HepG2 (cell line): ENCODE measurements around the gene CCDC70.

Experiments used
- ETV6 ChIP-seq: sonication (generic); formaldehyde crosslinking; conservative IDR thresholded peaks from 2 replicates; pipeline ENCODE4 v1.4.0; 2020; ENCODE audit warnings: missing genetic modification reagents
- MXI1 ChIP-seq: IDR thresholded peaks from 3 replicates; pipeline ENCODE4 v1.6.1; 2012; ENCODE audit warnings: low read depth, low read length, inconsistent platforms, borderline replicate concordance
- TF ChIP-seq, protein P1 (sequence below): sonication (generic); formaldehyde crosslinking; IDR thresholded peaks from 2 replicates; pipeline ENCODE4 v1.5.0; 2020; ENCODE audit warnings: mild to moderate bottlenecking, missing genetic modification reagents, moderate library complexity
- TF ChIP-seq, protein P2 (sequence below): sonication (generic); formaldehyde crosslinking; IDR thresholded peaks from 2 replicates; pipeline ENCODE4 v1.4.0; 2020; ENCODE audit warnings: missing genetic modification reagents
- TF ChIP-seq, protein P3 (sequence below): sonication (generic); formaldehyde crosslinking; IDR thresholded peaks from 2 replicates; pipeline ENCODE4 v1.4.0; 2020; ENCODE audit warnings: missing genetic modification reagents

DNA sequence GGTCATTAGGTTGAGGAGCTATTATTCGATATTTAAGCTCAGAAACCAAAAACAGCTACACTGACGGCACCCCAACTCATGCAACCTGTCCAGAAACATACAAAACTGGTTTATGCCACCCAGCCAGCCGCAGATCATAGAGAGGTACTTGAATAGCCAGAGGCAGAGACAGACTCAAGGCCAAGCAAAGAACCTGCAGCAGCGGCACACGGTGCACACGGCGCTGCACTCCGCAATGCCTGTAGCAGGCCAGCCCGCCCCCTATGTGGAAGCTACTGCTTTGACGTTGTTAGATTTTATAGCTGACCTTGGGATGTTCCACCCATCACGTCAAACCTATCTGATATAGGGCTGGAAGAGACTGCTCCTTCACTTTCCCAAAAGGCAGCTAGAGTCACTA lies 45.9 kb upstream of the CCDC70 start:
- TF ChIP-seq, protein P1, sequence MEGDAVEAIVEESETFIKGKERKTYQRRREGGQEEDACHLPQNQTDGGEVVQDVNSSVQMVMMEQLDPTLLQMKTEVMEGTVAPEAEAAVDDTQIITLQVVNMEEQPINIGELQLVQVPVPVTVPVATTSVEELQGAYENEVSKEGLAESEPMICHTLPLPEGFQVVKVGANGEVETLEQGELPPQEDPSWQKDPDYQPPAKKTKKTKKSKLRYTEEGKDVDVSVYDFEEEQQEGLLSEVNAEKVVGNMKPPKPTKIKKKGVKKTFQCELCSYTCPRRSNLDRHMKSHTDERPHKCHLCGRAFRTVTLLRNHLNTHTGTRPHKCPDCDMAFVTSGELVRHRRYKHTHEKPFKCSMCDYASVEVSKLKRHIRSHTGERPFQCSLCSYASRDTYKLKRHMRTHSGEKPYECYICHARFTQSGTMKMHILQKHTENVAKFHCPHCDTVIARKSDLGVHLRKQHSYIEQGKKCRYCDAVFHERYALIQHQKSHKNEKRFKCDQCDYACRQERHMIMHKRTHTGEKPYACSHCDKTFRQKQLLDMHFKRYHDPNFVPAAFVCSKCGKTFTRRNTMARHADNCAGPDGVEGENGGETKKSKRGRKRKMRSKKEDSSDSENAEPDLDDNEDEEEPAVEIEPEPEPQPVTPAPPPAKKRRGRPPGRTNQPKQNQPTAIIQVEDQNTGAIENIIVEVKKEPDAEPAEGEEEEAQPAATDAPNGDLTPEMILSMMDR (CRISPR knock-in tag): no peak
- TF ChIP-seq, protein P2, sequence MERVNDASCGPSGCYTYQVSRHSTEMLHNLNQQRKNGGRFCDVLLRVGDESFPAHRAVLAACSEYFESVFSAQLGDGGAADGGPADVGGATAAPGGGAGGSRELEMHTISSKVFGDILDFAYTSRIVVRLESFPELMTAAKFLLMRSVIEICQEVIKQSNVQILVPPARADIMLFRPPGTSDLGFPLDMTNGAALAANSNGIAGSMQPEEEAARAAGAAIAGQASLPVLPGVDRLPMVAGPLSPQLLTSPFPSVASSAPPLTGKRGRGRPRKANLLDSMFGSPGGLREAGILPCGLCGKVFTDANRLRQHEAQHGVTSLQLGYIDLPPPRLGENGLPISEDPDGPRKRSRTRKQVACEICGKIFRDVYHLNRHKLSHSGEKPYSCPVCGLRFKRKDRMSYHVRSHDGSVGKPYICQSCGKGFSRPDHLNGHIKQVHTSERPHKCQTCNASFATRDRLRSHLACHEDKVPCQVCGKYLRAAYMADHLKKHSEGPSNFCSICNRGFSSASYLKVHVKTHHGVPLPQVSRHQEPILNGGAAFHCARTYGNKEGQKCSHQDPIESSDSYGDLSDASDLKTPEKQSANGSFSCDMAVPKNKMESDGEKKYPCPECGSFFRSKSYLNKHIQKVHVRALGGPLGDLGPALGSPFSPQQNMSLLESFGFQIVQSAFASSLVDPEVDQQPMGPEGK (CRISPR knock-in tag): no peak
- TF ChIP-seq ETV6 (no peak), MXI1 (no peak)
- TF ChIP-seq, protein P3, sequence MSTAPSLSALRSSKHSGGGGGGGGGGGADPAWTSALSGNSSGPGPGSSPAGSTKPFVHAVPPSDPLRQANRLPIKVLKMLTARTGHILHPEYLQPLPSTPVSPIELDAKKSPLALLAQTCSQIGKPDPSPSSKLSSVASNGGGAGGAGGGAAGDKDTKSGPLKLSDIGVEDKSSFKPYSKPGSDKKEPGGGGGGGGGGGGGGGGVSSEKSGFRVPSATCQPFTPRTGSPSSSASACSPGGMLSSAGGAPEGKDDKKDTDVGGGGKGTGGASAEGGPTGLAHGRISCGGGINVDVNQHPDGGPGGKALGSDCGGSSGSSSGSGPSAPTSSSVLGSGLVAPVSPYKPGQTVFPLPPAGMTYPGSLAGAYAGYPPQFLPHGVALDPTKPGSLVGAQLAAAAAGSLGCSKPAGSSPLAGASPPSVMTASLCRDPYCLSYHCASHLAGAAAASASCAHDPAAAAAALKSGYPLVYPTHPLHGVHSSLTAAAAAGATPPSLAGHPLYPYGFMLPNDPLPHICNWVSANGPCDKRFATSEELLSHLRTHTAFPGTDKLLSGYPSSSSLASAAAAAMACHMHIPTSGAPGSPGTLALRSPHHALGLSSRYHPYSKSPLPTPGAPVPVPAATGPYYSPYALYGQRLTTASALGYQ (CRISPR knock-in tag): no peak
